Right atrium auricular region (tissue), 2 donors: ENCODE results near the gene SPINK14. TPM values are rescaled to one million over a fixed set of nuclear protein-coding genes. Genes with fewer than 3 reads are reported as not detected.

Experiments
- DNase-seq: peaks from one replicate; pipeline ENCODE4 v3.0.0-alpha.2; 2019; ENCODE audit warnings: low spot score
- H3K27ac ChIP-seq, 2 donors: fragments of 200-600 bp; sonication (generic); 1 replicate in 1 of 2; 2 replicates in 1 of 2; pipeline ENCODE4 v1.5.1; 2016 to 2019
- H3K27me3 ChIP-seq, 2 donors: fragments of 200-600 bp; sonication (generic); one replicate each; pipeline versions ENCODE4 v1.5.1 to v1.6.0; 2017 to 2019
- H3K36me3 ChIP-seq: fragments of 200-600 bp; sonication (generic); one replicate; pipeline ENCODE4 v1.5.1; 2016
- H3K4me1 ChIP-seq, 2 donors: fragments of 200-600 bp; sonication (generic); one replicate each; pipeline versions ENCODE4 v1.5.1 to v1.6.0; 2017 to 2019
- H3K4me3 ChIP-seq, 2 donors: fragments of 200-600 bp; sonication (generic); 1 replicate in 1 of 2; 2 replicates in 1 of 2; pipeline ENCODE4 v1.5.1; 2017 to 2019; ENCODE audit warnings: mild to moderate bottlenecking in 1 of 2, moderate library complexity in 1 of 2
- H3K9me3 ChIP-seq, 2 donors: fragments of 200-600 bp; sonication (generic); one replicate each; pipeline ENCODE4 v1.5.1; 2019
- CTCF ChIP-seq, 2 donors: fragments of 200-600 bp; sonication (generic); IDR thresholded peaks; one replicate each; pipeline ENCODE4 v1.5.1; 2019; ENCODE audit warnings: antibody characterized with exemption in 2 of 2
- total RNA-seq, 2 donors: library from RNA; depleted of rRNA; stranded (reverse); fragments of >200 nt; gene quantifications; one replicate each; pipeline ENCODE4 v1.1.0, GENCODE V29; 2016

SPINK14 gene
- total RNA-seq, 2 donors from 2014 or later = not detected

GRCh38 chr5:148208226-148208625 is 39.9 kb downstream of the SPINK14 start:
- no peaks in the 10 kb centered on the region for H3K4me1 ChIP-seq
- H3K27ac ChIP-seq = no peak overlapping the region
- H3K4me3 ChIP-seq = no peak overlapping the region
- H3K9me3 ChIP-seq = no peaks in the 10 kb centered on the region
- no peak for TF ChIP-seq CTCF (IDR thresholded peaks at IDR 0.05)
- no peaks in the 10 kb centered on the region for H3K36me3 ChIP-seq
- no peak for DNase-seq
- no peaks in the 10 kb centered on the region for H3K27me3 ChIP-seq

- Histone ChIP-seq H3K4me1 (no peaks in the 10 kb centered on the region), H3K9me3 (no peaks in the 10 kb centered on the region), H3K36me3 (no peaks in the 10 kb centered on the region), H3K27me3 (no peaks in the 10 kb centered on the region), H3K4me3 (no peak overlapping the region), H3K27ac (no peak overlapping the region)
- TF ChIP-seq CTCF (IDR thresholded peaks at IDR 0.05) = no peak
- DNase-seq = no peak
Observed at GRCh38 chr5:148209151-148209770, 40.9 kb downstream of the SPINK14 start.

- no peak for DNase-seq
- TF ChIP-seq CTCF (IDR thresholded peaks at IDR 0.05) = no peak
- no peaks in the 10 kb centered on the region for H3K4me1 ChIP-seq
Observed at GRCh38 chr5:148214665-148215185, 46.4 kb downstream of the SPINK14 start.

GRCh38 chr5:148221508-148221907 is 53.2 kb downstream of the SPINK14 start:
- DNase-seq = no peak

More at GRCh38 chr5:148214665-148215185, 46.4 kb downstream of the SPINK14 start:
- Histone ChIP-seq H3K4me3 (no peak overlapping the region), H3K36me3 (no peaks in the 10 kb centered on the region), H3K27ac (no peak overlapping the region), H3K9me3 (peaks cover 0 to 4% of the 10 kb centered on the region in 2 donors), H3K27me3 (no peaks in the 10 kb centered on the region)

GRCh38 chr5:148224117-148224742 is 55.9 kb downstream of the SPINK14 start:
- Histone ChIP-seq H3K9me3 (no peaks in the 10 kb centered on the region), H3K4me3 (no peak overlapping the region), H3K36me3 (no peaks in the 10 kb centered on the region), H3K4me1 (no peaks in the 10 kb centered on the region), H3K27me3 (no peaks in the 10 kb centered on the region), H3K27ac (no peak overlapping the region)
- no peak for DNase-seq
- no peak for TF ChIP-seq CTCF (IDR thresholded peaks at IDR 0.05)

More at GRCh38 chr5:148221508-148221907, 53.2 kb downstream of the SPINK14 start:
- TF ChIP-seq CTCF (IDR thresholded peaks at IDR 0.05) = no peak
- Histone ChIP-seq H3K9me3 (peaks cover 0 to 4% of the 10 kb centered on the region in 2 donors), H3K4me3 (no peak overlapping the region), H3K4me1 (no peaks in the 10 kb centered on the region), H3K36me3 (no peaks in the 10 kb centered on the region), H3K27me3 (no peaks in the 10 kb centered on the region), H3K27ac (no peak overlapping the region)

Other genes starting within 250 kb of the SPINK14 start
- 1 to 10 TPM; 1.8 to 2.3 TPM for gene SPINK5, start 104.6 kb upstream of the SPINK14 start, total RNA-seq
- not detected for gene SPINK6, start 34.5 kb downstream of the SPINK14 start, total RNA-seq
- gene MARCOL, start 70.0 kb downstream of the SPINK14 start, total RNA-seq = not detected
- gene SPINK13, start 100.2 kb downstream of the SPINK14 start, total RNA-seq = not detected
- not detected for gene SPINK7, start 143.9 kb downstream of the SPINK14 start, total RNA-seq
- gene SPINK9, start 167.0 kb downstream of the SPINK14 start, total RNA-seq = not detected
- 10 to 100 TPM; 32.2 to 36.7 TPM for gene FBXO38, start 215.4 kb downstream of the SPINK14 start, total RNA-seq